B cell (primary cell): ENCODE results near the gene PRMT5. TPM values are rescaled to one million over a fixed set of nuclear protein-coding genes. Genes with fewer than 3 reads are reported as not detected.

Experiments used
- ATAC-seq: fragments of 200-7000 bp; cut with Tn5 transposase; one replicate; pipeline ENCODE4 v1.10.0; 2021; ENCODE audit warnings: low read depth, mild to moderate bottlenecking, moderate number of reproducible peaks, moderate library complexity
- CTCF ChIA-PET: fragments of 350-600 bp; sonication (Branson Sonifier 250); formaldehyde crosslinking; loops from one replicate; lab custom pipeline; 2021; ENCODE audit warnings: antibody characterized with exemption, inconsistent platforms; lab: Charles Lee
- POLR2A ChIA-PET: fragments of 350-600 bp; sonication (Branson Sonifier 250); formaldehyde crosslinking; loops from one replicate; lab custom pipeline; 2021; ENCODE audit warnings: antibody characterized with exemption; lab: Charles Lee
- DNase-seq: peaks from one replicate; pipeline ENCODE4 v3.0.0; 2013
- H2AFZ ChIP-seq: 2 replicates; pipeline ENCODE4 v1.6.1; 2012; ENCODE audit warnings: mild to moderate bottlenecking, low read depth, low read length; ENCODE audit not compliant: insufficient read depth, poor library complexity, severe bottlenecking
- H3K27ac ChIP-seq, 2 donors: 1 replicate in 1 of 2; 2 replicates in 1 of 2; pipeline ENCODE4 v1.5.1; 2012 to 2013; ENCODE audit warnings: low read length in 2 of 2, mild to moderate bottlenecking in 2 of 2, moderate library complexity in 1 of 2
- H3K27me3 ChIP-seq, 4 experiments: fragments of 200-600 bp in 1 of 4; sonication (generic) in 1 of 4; replicated peaks in 1 of 4; 1 replicate in 2 of 4; 2 replicates in 2 of 4; pipeline versions ENCODE4 v1.6.1 to v1.7.0; 2013 to 2016; ENCODE audit warnings: low read length in 3 of 4, mild to moderate bottlenecking in 2 of 4, mixed read lengths in 1 of 4, moderate library complexity in 1 of 4; ENCODE audit not compliant: insufficient read depth in 4 of 4, control insufficient read depth in 3 of 4; ENCODE audit errors: control extremely low read depth in 1 of 4
- H3K36me3 ChIP-seq, 2 experiments: replicated peaks in 1 of 2; 1 replicate in 1 of 2; 2 replicates in 1 of 2; pipeline versions ENCODE4 v1.6.1 to v1.7.1; 2013; ENCODE audit warnings: low read length in 1 of 2; ENCODE audit not compliant: insufficient read depth in 2 of 2, control insufficient read depth in 1 of 2; ENCODE audit errors: control extremely low read depth in 1 of 2, extremely low read depth in 1 of 2
- H3K4me1 ChIP-seq, 2 donors: fragments of 200-600 bp in 1 of 2; sonication (generic) in 1 of 2; 1 replicate in 1 of 2; 2 replicates in 1 of 2; pipeline versions ENCODE4 v1.5.1 to v1.6.1; 2013 to 2017; ENCODE audit warnings: low read length in 2 of 2; ENCODE audit not compliant: control insufficient read depth in 2 of 2, insufficient read depth in 2 of 2
- H3K4me2 ChIP-seq: replicated peaks from 2 replicates; pipeline ENCODE3; 2012; ENCODE audit warnings: mild to moderate bottlenecking, low read depth, low read length; ENCODE audit not compliant: poor library complexity, severe bottlenecking
- H3K4me3 ChIP-seq, 5 experiments: fragments of 200-600 bp in 1 of 5; sonication (generic) in 1 of 5; 1 replicate in 3 of 5; 2 replicates in 2 of 5; pipeline versions ENCODE4 v1.5.1 to v1.7.0; 2011 to 2016; ENCODE audit warnings: low read length in 4 of 5, mild to moderate bottlenecking in 4 of 5, low read depth in 2 of 5, control low read depth in 1 of 5, moderate library complexity in 1 of 5; ENCODE audit not compliant: insufficient read depth in 1 of 5; ENCODE audit errors: control extremely low read depth in 1 of 5, extremely low read depth in 1 of 5
- H3K79me2 ChIP-seq: fragments of 200-600 bp; sonication (generic); one replicate; pipeline ENCODE4 v1.6.0; 2016; ENCODE audit warnings: low read length; ENCODE audit not compliant: control insufficient read depth, insufficient read depth
- H3K9ac ChIP-seq: fragments of 200-600 bp; sonication (generic); 2 replicates; pipeline ENCODE4 v1.6.1; 2017; ENCODE audit warnings: mild to moderate bottlenecking, low read length, moderate library complexity
- H3K9me3 ChIP-seq, 3 donors: one replicate each; pipeline versions ENCODE4 v1.6.1 to v1.7.1; 2013; ENCODE audit warnings: low read length in 2 of 3; ENCODE audit not compliant: control insufficient read depth in 2 of 3, insufficient read depth in 1 of 3; ENCODE audit errors: control extremely low read depth in 1 of 3
- H4K20me1 ChIP-seq: 2 replicates; pipeline ENCODE4 v1.6.0; 2012; ENCODE audit warnings: mild to moderate bottlenecking, low read length; ENCODE audit not compliant: insufficient read depth, control insufficient read depth, poor library complexity, severe bottlenecking
- H3K27ac Mint-ChIP-seq: one replicate; pipeline ENCODE4 v1.8.0; 2021; ENCODE audit warnings: mixed read lengths
- H3K27me3 Mint-ChIP-seq: one replicate; pipeline ENCODE4 v1.8.0; 2021; ENCODE audit warnings: mixed read lengths
- H3K4me1 Mint-ChIP-seq: one replicate; pipeline ENCODE4 v1.8.0; 2021; ENCODE audit warnings: mixed read lengths
- H3K4me3 Mint-ChIP-seq: one replicate; pipeline ENCODE4 v1.8.0; 2021; ENCODE audit warnings: mixed read lengths
- H3K9me3 Mint-ChIP-seq: one replicate; pipeline ENCODE4 v1.8.0; 2022; ENCODE audit warnings: mixed read lengths; ENCODE audit not compliant: insufficient read depth
- CTCF ChIP-seq: fragments of 200-600 bp; IDR thresholded peaks from one replicate; pipeline ENCODE4 v1.8.0; 2022; ENCODE audit warnings: antibody characterized with exemption, mild to moderate bottlenecking
- EZH2 ChIP-seq: IDR thresholded peaks from 2 replicates; pipeline ENCODE4 v1.6.1; 2012; ENCODE audit warnings: borderline replicate concordance, low read depth, mild to moderate bottlenecking, moderate library complexity, low read length; ENCODE audit not compliant: insufficient read depth, poor library complexity, severe bottlenecking
- WGBS: methylation state at CpG from one replicate; pipeline ENCODE4 v1.1.5; 2013; ENCODE audit warnings: missing lambda C conversion rate; ENCODE audit not compliant: insufficient coverage; 5-methylcytosine and 5-hydroxymethylcytosine counted together
- intact Hi-C: fragments of 100-400 bp; cut with micrococcal nuclease; formaldehyde crosslinking; loops from one replicate; pipeline ENCODE4 v1.10.0; 2022
- polyA plus RNA-seq: library from polyadenylated mRNA; depleted of rRNA; stranded (reverse); fragments of >200 nt; gene quantifications from 2 replicates; pipeline ENCODE4 v1.2.3, GENCODE V29; 2012
- total RNA-seq, 2 donors: library from RNA; stranded (reverse); fragments of 120-200 nt in 1 of 2; gene quantifications; 1 replicate in 1 of 2; 2 replicates in 1 of 2; pipeline versions ENCODE4 v1.2.3 to v1.2.4, GENCODE V29; 2013 to 2022

Gene PRMT5
- total and polyA plus RNA-seq, 2 donors (not counting 1 experiment from before 2014, with no cell fraction given) = 38.8 to 50.4 TPM

GRCh38 chr14:22976620-22977433, 47.7 kb upstream of the PRMT5 start:
- CTCF ChIA-PET = interaction anchor here (0.6 to 36.3 kb wide), 8 partner anchors 8 to 509 kb away, joined by 3 to 1134 read pairs (median 3); partner anchors contain the start of genes AJUBA and CDH24

More at GRCh38 chr14:22976620-22977433, 47.7 kb upstream of the PRMT5 start:
- peaks cover 11% of the 10 kb centered on the region for H3K27me3 Mint-ChIP-seq
- Histone ChIP-seq H3K9me3 (peaks cover 0 to 8% (median 0%) of the 10 kb centered on the region in 3 donors), H3K79me2 (no peaks in the 10 kb centered on the region), H4K20me1 (no peaks in the 10 kb centered on the region), H3K4me3 (no peak overlapping the region), H3K27me3 (peaks cover 0 to 27% (median 12%) of the 10 kb centered on the region in 4 experiments), H3K36me3 (no peaks in the 10 kb centered on the region), H3K27ac (no peak overlapping the region), H3K4me1 (peaks cover 16 to 21% of the 10 kb centered on the region in 2 donors), H3K9ac (no peak overlapping the region), H3K4me2 (no peak overlapping the region), H2AFZ (no peak overlapping the region)
- whole genome bisulfite sequencing = 91% methylated on average over 4 of the region's 6 CpGs
- TF ChIP-seq EZH2 = no peak
- TF ChIP-seq CTCF = no peak
- no peak for DNase-seq
- no peak overlapping the region for H3K4me3 Mint-ChIP-seq
- POLR2A ChIA-PET = interaction anchor here (0.7 kb wide), 1 partner anchor 421 kb away, joined by 3 read pairs; no protein-coding TSS in a partner anchor
- intact Hi-C loops = no loop called here
- H3K9me3 Mint-ChIP-seq = no peaks in the 10 kb centered on the region
- peaks cover 15% of the 10 kb centered on the region for H3K4me1 Mint-ChIP-seq
- no peak overlapping the region for H3K27ac Mint-ChIP-seq
- no peak for ATAC-seq
